K562 (cell line): ENCODE results near the gene NLRP9. TPM values are rescaled to one million over a fixed set of nuclear protein-coding genes. Genes with fewer than 3 reads are reported as not detected.

ENCODE experiments used
- ATAC-seq: fragments of 200-7000 bp; cut with Tn5 transposase; 3 replicates; pipeline ENCODE4 v1.9.1; 2020; ENCODE audit warnings: moderate library complexity
- BruUV-seq: library from RNA; stranded (reverse); fragments of 400-500 nt; replicated peaks from 2 replicates; lab custom pipeline; 2021; lab: Mats Ljungman, UMichigan
- CTCF ChIA-PET: fragments of 300-600 bp; formaldehyde crosslinking; extraction: SDS; loops from one replicate; lab custom pipeline; 2021; ENCODE audit warnings: low intra/inter-chr PET ratio; lab: Yijun Ruan, JAX
- POLR2A ChIA-PET: fragments of 300-600, 350-650 bp; sonication (Branson Sonifier 250); formaldehyde crosslinking; extraction: SDS; loops from one replicate; lab custom pipeline; 2021; ENCODE audit warnings: antibody characterized with exemption, inconsistent platforms; lab: Yijun Ruan, JAX
- DNase-seq, 4 experiments: peaks; one replicate each; pipeline versions ENCODE4 v3.0.0 to v3.0.0-alpha.2; 2011 to 2018; ENCODE audit warnings: low spot score in 3 of 4, mixed read lengths in 3 of 4; ENCODE audit errors: extremely low read depth in 1 of 4
- FAIRE-seq: peaks from 2 replicates; lab custom pipeline; 2011; peaks lifted over from hg19 to GRCh38; lab: Jason Lieb, UNC
- H2AFZ ChIP-seq: 2 replicates; pipeline ENCODE4 v1.6.0; 2011; ENCODE audit warnings: low read depth, low read length, control low read depth, inconsistent platforms
- H3K27ac ChIP-seq: fragments of 200-600 bp; 3 replicates; pipeline ENCODE4 v1.8.0; 2011; ENCODE audit warnings: low read depth, mild to moderate bottlenecking, control low read depth, inconsistent platforms, low read length, moderate library complexity, mixed read lengths; ENCODE audit errors: extremely low read depth
- H3K27me3 ChIP-seq, 2 experiments: fragments of 300-600 bp in 1 of 2; 2 replicates in 1 of 2; 3 replicates in 1 of 2; pipeline versions ENCODE4 v1.6.0 to v1.8.0; 2011; ENCODE audit warnings: inconsistent platforms in 2 of 2, low read length in 2 of 2, mild to moderate bottlenecking in 1 of 2, mixed read lengths in 1 of 2, moderate library complexity in 1 of 2; ENCODE audit not compliant: control insufficient read depth in 2 of 2, insufficient read depth in 2 of 2
- H3K36me3 ChIP-seq: fragments of 300-600 bp; 3 replicates; pipeline ENCODE4 v1.8.0; 2011; ENCODE audit warnings: mild to moderate bottlenecking, low read length, inconsistent platforms; ENCODE audit not compliant: control insufficient read depth, insufficient read depth
- H3K4me1 ChIP-seq, 2 experiments: fragments of 200-600 bp in 1 of 2; replicated peaks in 1 of 2; 2 replicates in 1 of 2; 3 replicates in 1 of 2; pipeline versions ENCODE4 v1.5.1 to v1.8.0; 2011; ENCODE audit warnings: inconsistent platforms in 2 of 2, low read length in 2 of 2, mild to moderate bottlenecking in 1 of 2, mixed read lengths in 1 of 2, moderate library complexity in 1 of 2; ENCODE audit not compliant: control insufficient read depth in 2 of 2, insufficient read depth in 2 of 2
- H3K4me2 ChIP-seq: 2 replicates; pipeline ENCODE4 v1.6.1; 2011; ENCODE audit warnings: low read length, control low read depth, inconsistent platforms, mixed read lengths; ENCODE audit not compliant: insufficient read depth
- H3K4me3 ChIP-seq: fragments of 200-600 bp; sonication (generic), shearing (Covaris generic); 2 replicates; pipeline ENCODE4 v1.5.1; 2016; ENCODE audit warnings: control low read depth, inconsistent platforms
- H3K79me2 ChIP-seq: fragments of 200-600 bp; 3 replicates; pipeline ENCODE4 v1.8.0; 2011; ENCODE audit warnings: low read length, inconsistent platforms; ENCODE audit not compliant: control insufficient read depth, insufficient read depth
- H3K9ac ChIP-seq, 2 experiments: 2 replicates each; pipeline versions ENCODE4 v1.6.0 to v1.6.1; 2011; ENCODE audit warnings: low read depth in 2 of 2, low read length in 2 of 2, control low read depth in 1 of 2, inconsistent platforms in 1 of 2, mild to moderate bottlenecking in 1 of 2, mixed read lengths in 1 of 2; ENCODE audit not compliant: insufficient read depth in 1 of 2
- H3K9me1 ChIP-seq: one replicate; pipeline ENCODE4 v1.6.0; 2011; ENCODE audit warnings: inconsistent platforms, mild to moderate bottlenecking, low read length, moderate library complexity; ENCODE audit not compliant: control insufficient read depth, insufficient read depth
- H3K9me3 ChIP-seq: replicated peaks from 2 replicates; pipeline ENCODE4 v1.5.1; 2011; ENCODE audit warnings: low read depth, low read length, inconsistent platforms; ENCODE audit not compliant: control insufficient read depth, insufficient read depth
- H4K20me1 ChIP-seq: replicated peaks from 2 replicates; pipeline ENCODE4 v1.6.1; 2011; ENCODE audit warnings: low read length, inconsistent platforms, mixed read lengths; ENCODE audit not compliant: control insufficient read depth, insufficient read depth
- CREB5 ChIP-seq: fragments of 250-450 bp; sonication (Bioruptor Pico); IDR thresholded peaks from 2 replicates; pipeline ENCODE4 v1.5.0; 2020; ENCODE audit warnings: mild to moderate bottlenecking
- CTCF ChIP-seq, 3 experiments: IDR thresholded peaks in 2 of 3; conservative IDR thresholded peaks in 1 of 3; 2 replicates each; pipeline ENCODE4 v1.5.1; 2011 to 2012; ENCODE audit warnings: low read length in 3 of 3, mild to moderate bottlenecking in 3 of 3, control low read depth in 2 of 3, improper control_type of control experiment in 1 of 3, inconsistent platforms in 1 of 3, low read depth in 1 of 3, mixed read lengths in 1 of 3, moderate library complexity in 1 of 3; ENCODE audit not compliant: insufficient read depth in 2 of 3
- NFIC ChIP-seq: fragments of 450-650 bp; IDR thresholded peaks from 2 replicates; pipeline ENCODE4 v1.6.1; 2017; ENCODE audit warnings: mild to moderate bottlenecking, inconsistent platforms
- PRPF4 ChIP-seq: fragments of 200-400 bp; formaldehyde crosslinking; IDR thresholded peaks from one replicate; pipeline ENCODE4 v1.6.1; 2017; ENCODE audit warnings: low read length, low read depth, mild to moderate bottlenecking; ENCODE audit not compliant: insufficient read depth, poor library complexity, severe bottlenecking
- SREBF2 ChIP-seq: sonication (generic); formaldehyde crosslinking; IDR thresholded peaks from 2 replicates; pipeline ENCODE4 v1.4.0; 2020; ENCODE audit warnings: mild to moderate bottlenecking, missing genetic modification reagents
- ZNF23 ChIP-seq: fragments of 250-450 bp; sonication (Bioruptor Pico); IDR thresholded peaks from 2 replicates; pipeline ENCODE4 v1.4.0; 2020; ENCODE audit warnings: mild to moderate bottlenecking
- WGBS: fragments of 100-300 bp; shearing (Covaris generic); methylation state at CpG from one replicate; pipeline ENCODE4 v1.1.6; 2016; ENCODE audit warnings: low coverage, mixed read lengths; ENCODE audit not compliant: insufficient coverage; ENCODE audit errors: missing lambda C conversion rate; 5-methylcytosine and 5-hydroxymethylcytosine counted together
- in situ Hi-C: fragments of 300-500 bp; cut with MboI; formaldehyde crosslinking; loops from 4 replicates; pipeline ENCODE4 v1.15.0; 2018; ENCODE audit warnings: inconsistent platforms, mixed read lengths
- intact Hi-C: fragments of 100-400 bp; cut with micrococcal nuclease; formaldehyde crosslinking; loops from 2 replicates; pipeline ENCODE4 v1.14.2; 2022
- polyA plus RNA-seq, 8 experiments: library from polyadenylated mRNA; depleted of rRNA in 4 of 8; stranded (reverse) in 5 of 8; unstranded in 3 of 8; fragments of >200 nt; fragmentation: Nextera tagmentation in 2 of 8; fragmentation: Illumina TruSeq in 1 of 8; extraction: Ambion mirVana in 2 of 8; extraction: Trizol in 1 of 8; gene quantifications; 2 replicates each; pipeline versions ENCODE4 v1.2.1 to v1.2.3, GENCODE V29; 2011 to 2014; ENCODE audit warnings: inconsistent platforms in 1 of 8, missing spikeins in 1 of 8
- total RNA-seq, 7 experiments: library from RNA; depleted of rRNA in 6 of 7; stranded (reverse); fragments of >200 nt in 6 of 7; fragmentation: Illumina TruSeq in 2 of 7; extraction: Trizol in 2 of 7; gene quantifications; 2 replicates each; pipeline versions ENCODE4 v1.2.1 to v1.2.3, GENCODE V29; 2011 to 2021; ENCODE audit warnings: low replicate concordance in 1 of 7

Gene NLRP9
- total and polyA plus RNA-seq, 9 of the 15 experiments (the other 6 are each of a cell fraction or from before 2014, with no cell fraction given), result not detected

- H3K27me3 ChIP-seq, result no peaks in the 10 kb centered on the region
- ChIA-PET CTCF (no interaction called here), POLR2A (interaction anchor here (0.9 to 1.6 kb wide), 6 partner anchors 13 to 117 kb away, joined by 3 to 7 read pairs (median 4); partner anchors contain the start of genes U2AF2 and ZNF784)
- peaks cover 90% of the 10 kb centered on the region for H3K79me2 ChIP-seq
- H4K20me1 ChIP-seq, result peaks cover 36% of the 10 kb centered on the region
- TSS peak; percentile 42 for BruUV-seq
- H3K9ac ChIP-seq, result peak overlapping the region; percentile 76 to 81; a peak in 3 of 4 replicates
- peak overlapping the region; percentile 89 for H3K4me2 ChIP-seq
- peaks cover 45 to 73% of the 10 kb centered on the region in 2 experiments for H3K4me1 ChIP-seq
- 34% methylated on average over 5 of the region's 5 CpGs for WGBS
- in situ Hi-C loops, result no loop called here
- no peaks in the 10 kb centered on the region for H3K9me3 ChIP-seq
- ATAC-seq (no peak), FAIRE-seq (no peak), DNase-seq (peak in 1 of 4 experiments; percentile 35)
- peaks cover 6% of the 10 kb centered on the region for H3K9me1 ChIP-seq
- no peak overlapping the region; the same call in 1 of the 3 replicates for H3K27ac ChIP-seq
- peak overlapping the region; percentile 83 for H3K4me3 ChIP-seq
- no peak overlapping the region for H2AFZ ChIP-seq
- peaks cover 82% of the 10 kb centered on the region; the same call in 2 of the 3 replicates for H3K36me3 ChIP-seq
- intact Hi-C loops, result no loop called here
- no peak for TF ChIP-seq PRPF4
- TF ChIP-seq NFIC, result peak; percentile 73
- TF ChIP-seq CTCF (IDR thresholded peaks at IDR 0.05 in 2 of 3, conservative IDR thresholded peaks at IDR 0.05 in 1 of 3; ENCODE audit: insufficient read depth in 2 of 3, low read depth in 1 of 3, low read length in 3 of 3), result 0 out of 6 replicates have a peak, but pooled peaks of 1 of the 3 experiments have one; percentile 4
- no peak for TF ChIP-seq SREBF2 (CRISPR knock-in tag)
- no peak for TF ChIP-seq CREB5 (CRISPR knock-in tag)
- TF ChIP-seq ZNF23 (CRISPR knock-in tag), result no peak
- TF ChIP-seq, all 486 proteins: peak for 2
Measured at GRCh38 chr19:55676383-55676782, 61.8 kb downstream of the NLRP9 start.
